Fibroblast of skin of abdomen (primary cell): ENCODE data around the gene ZNHIT1.
A peak's percentile ranks its signal among the peaks of the same experiment; 100 is the strongest.
"Not testable (repeated sequence)": the region's sequence is repeated elsewhere in the genome, so short reads cannot be mapped to it uniquely, and the experiment has no call there.

Experiments used
- DNase-seq: peaks from one replicate; pipeline ENCODE4 v3.0.0-alpha.2; 2013

The ZNHIT1 gene

GRCh38 chr7:101241443-101242349, 23.7 kb downstream of the ZNHIT1 start:
- no peak for DNase-seq

GRCh38 chr7:101243646-101244374, 25.8 kb downstream of the ZNHIT1 start:
- DNase-seq, result no peak

DNA sequence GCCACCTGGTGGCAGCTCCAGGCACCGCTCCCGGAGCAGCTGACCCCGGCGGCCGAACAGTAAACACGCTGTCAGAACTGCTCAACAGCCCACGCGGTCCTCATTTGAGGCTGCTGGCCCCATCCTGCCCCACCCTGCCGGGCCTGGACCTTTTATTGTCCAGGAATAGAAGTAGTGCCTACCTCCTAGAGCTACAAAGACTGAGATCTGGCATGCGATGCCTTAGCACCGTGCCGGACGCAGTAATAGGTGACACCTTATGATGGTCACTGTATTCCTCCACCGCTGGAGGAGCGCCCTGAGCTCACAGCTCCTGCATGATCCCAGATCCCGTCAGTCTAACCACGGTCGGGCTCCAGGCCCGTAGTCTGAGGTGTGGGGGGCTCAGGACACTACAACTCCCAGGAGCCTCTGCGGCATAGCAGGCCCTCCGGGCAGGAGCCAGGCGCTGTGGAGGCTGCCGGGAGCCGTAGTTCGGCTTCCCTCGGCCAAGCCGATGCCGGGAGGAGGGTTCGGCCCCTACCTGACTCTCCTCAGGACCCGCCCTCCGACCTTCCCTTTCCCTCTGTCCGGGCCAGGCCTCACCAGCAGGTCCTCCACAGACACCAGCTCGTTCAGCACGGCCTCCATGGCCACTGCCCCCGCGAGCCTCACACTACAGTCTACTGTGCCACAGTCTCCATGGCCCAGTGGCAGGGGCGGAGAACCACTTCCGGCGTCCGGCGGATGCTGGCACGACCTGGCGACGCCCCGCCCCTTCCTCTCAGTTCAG, 26.6 kb downstream of the ZNHIT1 start, which contains the start of gene FIS1:
Gene FIS1, minus strand, starts transcription at position 707 of the 772 bp plus-strand sequence. Its CDS starts 77 bp downstream, at position 630.
- DNase-seq, result peak; percentile 87

- DNase-seq, result no peak
Observed at GRCh38 chr7:101245147-101245668, 27.2 kb downstream of the ZNHIT1 start.

DNA sequence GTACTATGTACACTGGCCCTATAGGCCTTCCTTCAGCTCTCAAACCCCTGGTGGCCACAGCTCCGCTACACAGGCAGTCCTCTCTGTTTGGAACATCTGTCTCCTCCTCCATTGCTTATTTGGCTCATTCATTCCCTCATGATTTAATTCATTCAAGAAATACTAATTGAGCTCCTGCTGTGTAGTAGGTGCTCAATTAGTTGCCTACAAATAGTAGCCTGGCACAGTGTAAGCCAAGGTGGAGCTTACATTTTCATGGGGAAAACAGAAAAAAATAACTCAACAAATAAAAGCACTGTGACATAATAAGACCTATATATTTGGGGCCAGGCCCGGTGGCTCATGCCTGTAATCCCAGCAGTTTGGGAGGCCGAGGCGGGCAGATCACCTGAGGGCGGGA, 30.3 kb downstream of the ZNHIT1 start:
- no peak for DNase-seq

- no peak for DNase-seq
Observed at GRCh38 chr7:101250324-101250723, 32.4 kb downstream of the ZNHIT1 start.

GRCh38 chr7:101251871-101252659, 34.1 kb downstream of the ZNHIT1 start:
- DNase-seq, result peak; percentile 98

GRCh38 chr7:101253199-101253598, 35.2 kb downstream of the ZNHIT1 start:
- not testable (repeated sequence) for DNase-seq

DNA sequence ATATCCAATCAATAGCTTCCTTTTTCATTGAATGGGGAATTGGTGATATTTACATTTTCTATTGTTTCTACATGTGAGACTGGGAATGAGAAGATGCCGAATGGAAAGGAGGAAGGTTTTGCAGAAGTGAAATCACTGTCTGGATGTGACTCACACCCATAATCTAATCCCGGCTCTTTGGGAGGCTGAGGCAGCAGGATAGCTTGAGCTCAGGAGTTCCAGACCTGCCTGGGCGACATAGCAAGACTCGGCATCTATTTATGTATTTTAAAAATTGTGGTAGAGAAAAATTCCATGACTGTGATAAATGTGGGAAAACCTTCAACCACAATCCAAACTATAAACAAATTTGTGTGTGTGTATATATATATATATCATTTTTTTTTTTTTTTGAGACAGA, 37.8 kb downstream of the ZNHIT1 start:
- DNase-seq, result no peak

GRCh38 chr7:101258243-101258731, 40.3 kb downstream of the ZNHIT1 start:
- DNase-seq, result peak; percentile 45

DNA sequence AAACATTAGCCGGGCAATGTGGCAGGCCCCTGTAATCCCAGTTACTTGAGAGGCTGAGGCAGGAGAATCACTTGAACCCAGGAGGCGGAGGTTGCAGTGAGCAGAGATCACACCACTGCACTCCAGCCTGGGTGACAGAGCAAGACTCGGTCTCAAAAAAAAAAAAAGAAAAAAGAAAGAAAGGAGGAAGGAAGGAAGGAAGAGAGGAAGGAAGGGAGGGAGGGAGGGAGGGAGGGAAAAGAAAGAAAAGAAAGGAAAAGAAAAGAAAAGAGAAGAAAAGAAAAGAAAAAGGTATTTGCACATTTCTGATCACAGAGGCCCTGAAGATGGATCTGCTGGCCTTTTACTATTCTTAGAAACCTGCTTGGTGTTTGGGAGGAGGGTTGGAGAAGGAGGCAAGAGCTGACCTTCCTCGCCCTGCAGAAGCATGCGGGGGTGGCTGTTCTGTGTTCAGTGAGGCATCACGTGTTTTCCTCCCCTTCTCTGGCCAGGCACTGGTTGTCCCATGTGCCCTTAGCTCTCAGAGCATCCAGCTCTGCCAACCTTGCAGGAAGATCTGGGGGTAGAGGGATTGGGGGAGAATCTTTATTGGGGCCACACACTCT, 46.2 kb downstream of the ZNHIT1 start:
- DNase-seq, result not testable (repeated sequence)

- no peak for DNase-seq
Observed at GRCh38 chr7:101265622-101266516, 47.9 kb downstream of the ZNHIT1 start.

- no peak for DNase-seq
Observed at GRCh38 chr7:101269664-101270063, 51.7 kb downstream of the ZNHIT1 start.

- DNase-seq, result no peak
Observed at GRCh38 chr7:101271021-101271420, 53.1 kb downstream of the ZNHIT1 start.

DNA sequence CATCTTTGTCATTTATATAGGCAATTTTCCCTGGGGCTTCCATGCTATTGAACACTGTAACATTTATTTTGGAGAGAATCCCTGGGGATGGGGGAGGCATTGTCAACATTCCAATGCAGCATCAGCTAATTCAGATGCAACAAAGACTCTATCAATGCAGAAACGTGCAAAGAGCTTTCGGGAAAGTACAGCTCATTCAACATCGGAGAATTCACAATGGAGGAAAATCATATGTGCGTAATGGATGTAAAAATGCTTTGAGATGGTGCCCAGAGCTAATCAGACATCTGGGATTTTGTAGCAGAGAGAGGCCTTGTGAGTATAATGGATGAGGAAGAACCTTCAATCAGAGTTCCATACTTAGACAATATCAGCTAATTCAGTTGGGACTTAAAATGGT, 55.2 kb downstream of the ZNHIT1 start:
- no peak for DNase-seq
